Measurements from ENCODE around the gene TRRAP.

- TF ChIP-seq, protein P1, sequence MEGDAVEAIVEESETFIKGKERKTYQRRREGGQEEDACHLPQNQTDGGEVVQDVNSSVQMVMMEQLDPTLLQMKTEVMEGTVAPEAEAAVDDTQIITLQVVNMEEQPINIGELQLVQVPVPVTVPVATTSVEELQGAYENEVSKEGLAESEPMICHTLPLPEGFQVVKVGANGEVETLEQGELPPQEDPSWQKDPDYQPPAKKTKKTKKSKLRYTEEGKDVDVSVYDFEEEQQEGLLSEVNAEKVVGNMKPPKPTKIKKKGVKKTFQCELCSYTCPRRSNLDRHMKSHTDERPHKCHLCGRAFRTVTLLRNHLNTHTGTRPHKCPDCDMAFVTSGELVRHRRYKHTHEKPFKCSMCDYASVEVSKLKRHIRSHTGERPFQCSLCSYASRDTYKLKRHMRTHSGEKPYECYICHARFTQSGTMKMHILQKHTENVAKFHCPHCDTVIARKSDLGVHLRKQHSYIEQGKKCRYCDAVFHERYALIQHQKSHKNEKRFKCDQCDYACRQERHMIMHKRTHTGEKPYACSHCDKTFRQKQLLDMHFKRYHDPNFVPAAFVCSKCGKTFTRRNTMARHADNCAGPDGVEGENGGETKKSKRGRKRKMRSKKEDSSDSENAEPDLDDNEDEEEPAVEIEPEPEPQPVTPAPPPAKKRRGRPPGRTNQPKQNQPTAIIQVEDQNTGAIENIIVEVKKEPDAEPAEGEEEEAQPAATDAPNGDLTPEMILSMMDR (IDR thresholded peaks at IDR 0.05): no peak
- TF ChIP-seq POLR2A (IDR thresholded peaks at IDR 0.05): no peak
These were observed 176.4 kb downstream of the TRRAP start for GRCh38 chr7:99054781-99055180.
